ENCODE data around the gene MEGF11. TPM values are rescaled to one million over a fixed set of nuclear protein-coding genes. Genes with fewer than 3 reads are reported as not detected.

Gene MEGF11
- total RNA-seq, 4 donors from 2014 or later: 0.87 to 7.3 (median 4.9) TPM

GRCh38 chr15:66229790-66230465 is 23.6 kb downstream of the MEGF11 start:
- DNase-seq (ENCODE audit: low spot score in 2 of 2): no peak

GRCh38 chr15:66228807-66229735 is 24.5 kb downstream of the MEGF11 start:
- no peak overlapping the region for H3K4me3 ChIP-seq
- no peak overlapping the region for H3K27ac ChIP-seq
- no peak for DNase-seq (ENCODE audit: low spot score in 2 of 2)
- no peaks in the 10 kb centered on the region for H3K27me3 ChIP-seq
- H3K4me1 ChIP-seq: no peaks in the 10 kb centered on the region
- no peaks in the 10 kb centered on the region for H3K36me3 ChIP-seq
- TF ChIP-seq EP300 (IDR thresholded peaks at IDR 0.05) (no peak), POLR2A (IDR thresholded peaks at IDR 0.05) (no peak), CTCF (IDR thresholded peaks at IDR 0.05) (no peak)
- WGBS, 2 donors: 85 to 86% methylated on average over 13 of the region's 13 CpGs
- peaks cover 0 to 9% (median 0%) of the 10 kb centered on the region in 4 donors for H3K9me3 ChIP-seq

More at GRCh38 chr15:66229790-66230465, 23.6 kb downstream of the MEGF11 start:
- H3K4me3 ChIP-seq: no peak overlapping the region
- no peak for TF ChIP-seq POLR2A (IDR thresholded peaks at IDR 0.05)
- TF ChIP-seq CTCF (IDR thresholded peaks at IDR 0.05): no peak
- TF ChIP-seq EP300 (IDR thresholded peaks at IDR 0.05): no peak
- no peaks in the 10 kb centered on the region for H3K4me1 ChIP-seq
- WGBS, 2 donors: 45 to 60% methylated on average over 5 to 6 of the region's 6 CpGs
- peaks cover 0 to 9% (median 0%) of the 10 kb centered on the region in 4 donors for H3K9me3 ChIP-seq
- H3K36me3 ChIP-seq: no peaks in the 10 kb centered on the region
- H3K27me3 ChIP-seq: peaks cover 0 to 2% of the 10 kb centered on the region in 2 donors
- H3K27ac ChIP-seq: no peak overlapping the region

GRCh38 chr15:66226736-66227135 is 26.8 kb downstream of the MEGF11 start:
- no peaks in the 10 kb centered on the region for H3K4me1 ChIP-seq
- H3K9me3 ChIP-seq: peaks cover 0 to 9% (median 0%) of the 10 kb centered on the region in 4 donors
- H3K4me3 ChIP-seq: no peak overlapping the region
- H3K27me3 ChIP-seq: no peaks in the 10 kb centered on the region
- no peak overlapping the region for H3K27ac ChIP-seq
- no peaks in the 10 kb centered on the region for H3K36me3 ChIP-seq
- 83 to 85% methylated on average over 8 of the region's 8 CpGs for WGBS, 2 donors
- no peak for DNase-seq (ENCODE audit: low spot score in 2 of 2)
- TF ChIP-seq POLR2A (IDR thresholded peaks at IDR 0.05) (no peak), EP300 (IDR thresholded peaks at IDR 0.05) (no peak), CTCF (IDR thresholded peaks at IDR 0.05) (no peak)

- WGBS, 2 donors: 87% methylated on average over 10 of the region's 10 CpGs
Observed at GRCh38 chr15:66225656-66226274, 27.8 kb downstream of the MEGF11 start.

More at GRCh38 chr15:66225656-66226274, 27.8 kb downstream of the MEGF11 start:
- H3K36me3 ChIP-seq: no peaks in the 10 kb centered on the region
- H3K27me3 ChIP-seq: no peaks in the 10 kb centered on the region
- peaks cover 0 to 9% (median 0%) of the 10 kb centered on the region in 4 donors for H3K9me3 ChIP-seq
- no peaks in the 10 kb centered on the region for H3K4me1 ChIP-seq
- no peak for DNase-seq (ENCODE audit: low spot score in 2 of 2)
- H3K4me3 ChIP-seq: no peak overlapping the region
- no peak for TF ChIP-seq EP300 (IDR thresholded peaks at IDR 0.05)
- TF ChIP-seq CTCF (IDR thresholded peaks at IDR 0.05): no peak
- no peak for TF ChIP-seq POLR2A (IDR thresholded peaks at IDR 0.05)
- H3K27ac ChIP-seq: no peak overlapping the region
